Caco-2 (cell line): ENCODE data around the gene FUT2. TPM values are rescaled to one million over a fixed set of nuclear protein-coding genes. Genes with fewer than 3 reads are reported as not detected.

Source experiments
- BruUV-seq: library from RNA; stranded (reverse); fragments of 400-500 nt; replicated peaks from 2 replicates; lab custom pipeline; 2021; lab: Mats Ljungman, UMichigan
- CTCF ChIA-PET: fragments of 300-600 bp; sonication (Branson Sonifier 250); formaldehyde crosslinking; loops from one replicate; lab custom pipeline; 2022; ENCODE audit warnings: antibody characterized with exemption; lab: Charles Lee
- POLR2A ChIA-PET: fragments of 300-600 bp; sonication (Branson Sonifier 250); formaldehyde crosslinking; loops from one replicate; lab custom pipeline; 2022; ENCODE audit warnings: antibody characterized with exemption; lab: Charles Lee
- DNase-seq, 2 experiments: peaks; one replicate each; pipeline versions ENCODE4 v3.0.0 to v3.0.0-alpha.2; 2020 to 2022
- H3K27me3 ChIP-seq: replicated peaks from 2 replicates; pipeline ENCODE4 v1.6.0; 2011; ENCODE audit warnings: low read length; ENCODE audit not compliant: control insufficient read depth, insufficient read depth
- H3K36me3 ChIP-seq: 2 replicates; pipeline ENCODE4 v1.5.1; 2011; ENCODE audit warnings: low read length; ENCODE audit not compliant: control insufficient read depth, insufficient read depth
- H3K4me1 ChIP-seq: fragments of 250-450 bp; sonication (Bioruptor Pico); 2 replicates; pipeline ENCODE4 v1.5.1; 2020; ENCODE audit warnings: mild to moderate bottlenecking
- H3K4me3 ChIP-seq: 2 replicates; pipeline ENCODE4 v1.5.1; 2011; ENCODE audit warnings: low read depth, mild to moderate bottlenecking, control low read depth, low read length
- H3K9me3 ChIP-seq: fragments of 250-450 bp; sonication (Bioruptor Pico); 2 replicates; pipeline ENCODE4 v1.5.1; 2020; ENCODE audit warnings: mild to moderate bottlenecking, moderate library complexity
- H3K27ac Mint-ChIP-seq: one replicate; pipeline ENCODE4 v1.8.0; 2022; ENCODE audit warnings: mixed read lengths; ENCODE audit not compliant: unreplicated experiment
- H3K27me3 Mint-ChIP-seq: one replicate; pipeline ENCODE4 v1.8.0; 2022; ENCODE audit warnings: mixed read lengths; ENCODE audit not compliant: insufficient read depth, unreplicated experiment
- H3K36me3 Mint-ChIP-seq: one replicate; pipeline ENCODE4 v1.8.0; 2022; ENCODE audit warnings: mild to moderate bottlenecking, mixed read lengths; ENCODE audit not compliant: insufficient read depth, unreplicated experiment
- H3K4me1 Mint-ChIP-seq: one replicate; pipeline ENCODE4 v1.8.0; 2022; ENCODE audit warnings: low read depth, mixed read lengths; ENCODE audit not compliant: unreplicated experiment
- H3K4me3 Mint-ChIP-seq: one replicate; pipeline ENCODE4 v1.8.0; 2022; ENCODE audit warnings: mild to moderate bottlenecking, moderate library complexity, mixed read lengths; ENCODE audit not compliant: unreplicated experiment
- H3K9me3 Mint-ChIP-seq: one replicate; pipeline ENCODE4 v1.8.0; 2022; ENCODE audit warnings: mixed read lengths; ENCODE audit not compliant: unreplicated experiment
- intact Hi-C: fragments of 100-400 bp; cut with micrococcal nuclease; formaldehyde crosslinking; loops from one replicate; pipeline ENCODE4 v1.10.0; 2022; ENCODE audit not compliant: unreplicated experiment
- total RNA-seq: library from RNA; stranded (reverse); gene quantifications from 2 replicates; pipeline ENCODE4 v1.2.3, GENCODE V29; 2022
- TF ChIP-seq, protein P1 (sequence below), 2 experiments: fragments of 200-600 bp in 1 of 2; IDR thresholded peaks; 1 replicate in 1 of 2; 2 replicates in 1 of 2; pipeline versions ENCODE4 v1.5.1 to v1.8.0; 2011 to 2022; ENCODE audit warnings: antibody characterized with exemption in 1 of 2, control low read depth in 1 of 2, inconsistent platforms in 1 of 2, low read depth in 1 of 2, low read length in 1 of 2, mild to moderate bottlenecking in 1 of 2, moderate library complexity in 1 of 2; ENCODE audit not compliant: insufficient read depth in 1 of 2, severe bottlenecking in 1 of 2, unreplicated experiment in 1 of 2

FUT2 gene
- total RNA-seq, 1 experiment from 2014 or later = 13.5 TPM

DNA sequence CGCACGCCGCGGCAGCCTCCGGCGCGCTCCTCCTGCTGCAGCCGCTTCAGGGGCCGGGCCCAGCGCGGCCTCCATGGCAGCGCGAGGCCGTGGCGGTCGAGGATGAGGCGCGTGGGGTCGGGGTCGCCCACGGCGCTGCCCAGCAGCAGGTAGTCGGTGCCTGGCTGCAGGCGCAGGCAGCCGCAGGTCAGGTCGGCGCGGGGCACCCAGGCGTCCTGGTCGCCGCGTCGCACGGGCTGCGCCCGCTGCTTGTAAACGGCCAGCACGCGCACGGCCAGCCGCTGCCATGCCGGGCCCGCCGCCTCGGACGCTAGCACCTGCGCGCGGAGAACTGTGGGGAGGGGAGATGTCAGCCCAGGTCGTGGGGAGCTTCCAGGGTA, 34.1 kb upstream of the FUT2 start:
- CTCF ChIA-PET = no interaction called here
- H3K4me3 ChIP-seq = no peak overlapping the region
- Mint-ChIP-seq H3K9me3 (no peaks in the 10 kb centered on the region), H3K27me3 (no peaks in the 10 kb centered on the region), H3K4me3 (no peak overlapping the region), H3K27ac (no peak overlapping the region), H3K36me3 (peaks cover 9% of the 10 kb centered on the region), H3K4me1 (peaks cover 7% of the 10 kb centered on the region)
- H3K4me1 ChIP-seq = peaks cover 21% of the 10 kb centered on the region; the same call in 1 of the 2 replicates
- TF ChIP-seq, protein P1, sequence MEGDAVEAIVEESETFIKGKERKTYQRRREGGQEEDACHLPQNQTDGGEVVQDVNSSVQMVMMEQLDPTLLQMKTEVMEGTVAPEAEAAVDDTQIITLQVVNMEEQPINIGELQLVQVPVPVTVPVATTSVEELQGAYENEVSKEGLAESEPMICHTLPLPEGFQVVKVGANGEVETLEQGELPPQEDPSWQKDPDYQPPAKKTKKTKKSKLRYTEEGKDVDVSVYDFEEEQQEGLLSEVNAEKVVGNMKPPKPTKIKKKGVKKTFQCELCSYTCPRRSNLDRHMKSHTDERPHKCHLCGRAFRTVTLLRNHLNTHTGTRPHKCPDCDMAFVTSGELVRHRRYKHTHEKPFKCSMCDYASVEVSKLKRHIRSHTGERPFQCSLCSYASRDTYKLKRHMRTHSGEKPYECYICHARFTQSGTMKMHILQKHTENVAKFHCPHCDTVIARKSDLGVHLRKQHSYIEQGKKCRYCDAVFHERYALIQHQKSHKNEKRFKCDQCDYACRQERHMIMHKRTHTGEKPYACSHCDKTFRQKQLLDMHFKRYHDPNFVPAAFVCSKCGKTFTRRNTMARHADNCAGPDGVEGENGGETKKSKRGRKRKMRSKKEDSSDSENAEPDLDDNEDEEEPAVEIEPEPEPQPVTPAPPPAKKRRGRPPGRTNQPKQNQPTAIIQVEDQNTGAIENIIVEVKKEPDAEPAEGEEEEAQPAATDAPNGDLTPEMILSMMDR (IDR thresholded peaks at IDR 0.05; ENCODE audit: insufficient read depth in 1 of 2, low read depth in 1 of 2, low read length in 1 of 2, severe bottlenecking in 1 of 2, unreplicated experiment in 1 of 2) = no peak
- intact Hi-C loops = no loop called here
- POLR2A ChIA-PET = interaction anchor here (0.5 kb wide), 1 partner anchor 29 kb away, joined by 4 read pairs; no protein-coding TSS in a partner anchor
- no peaks in the 10 kb centered on the region for H3K9me3 ChIP-seq
- H3K27me3 ChIP-seq = no peaks in the 10 kb centered on the region
- BruUV-seq = no TSS peak
- H3K36me3 ChIP-seq = no peaks in the 10 kb centered on the region
- DNase-seq = no peak

DNA sequence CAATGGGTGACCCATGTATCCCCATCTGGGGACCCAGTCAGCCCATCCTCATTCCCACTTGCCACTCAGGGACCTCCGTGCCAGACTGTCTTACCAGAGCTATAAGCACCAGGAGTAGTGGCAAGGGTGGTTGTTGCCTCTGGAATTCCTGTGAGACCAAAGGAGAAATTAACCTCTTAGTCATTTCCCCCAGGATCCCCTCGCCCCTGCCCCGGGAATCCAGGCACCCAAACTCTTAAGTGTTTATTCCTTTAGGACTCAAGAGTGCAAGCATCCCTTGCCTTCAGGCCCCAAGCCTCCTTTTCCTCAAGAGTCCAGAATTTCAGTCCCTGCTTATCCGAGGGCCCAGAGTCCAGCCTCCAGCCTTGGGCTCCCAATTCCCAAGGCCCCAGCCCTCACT, 32.1 kb upstream of the FUT2 start:
- H3K27me3 ChIP-seq = no peaks in the 10 kb centered on the region
- no TSS peak for BruUV-seq
- POLR2A ChIA-PET = no interaction called here
- Mint-ChIP-seq H3K27me3 (no peaks in the 10 kb centered on the region), H3K4me3 (no peak overlapping the region), H3K9me3 (no peaks in the 10 kb centered on the region), H3K4me1 (peaks cover 7% of the 10 kb centered on the region), H3K36me3 (peaks cover 9% of the 10 kb centered on the region), H3K27ac (no peak overlapping the region)
- H3K9me3 ChIP-seq = no peaks in the 10 kb centered on the region
- H3K36me3 ChIP-seq = no peaks in the 10 kb centered on the region
- TF ChIP-seq, protein P1 (IDR thresholded peaks at IDR 0.05; ENCODE audit: insufficient read depth in 1 of 2, low read depth in 1 of 2, low read length in 1 of 2, severe bottlenecking in 1 of 2, unreplicated experiment in 1 of 2) = no peak
- no peak for DNase-seq
- no peak overlapping the region for H3K4me3 ChIP-seq
- peaks cover 21% of the 10 kb centered on the region; the same call in 1 of the 2 replicates for H3K4me1 ChIP-seq
- intact Hi-C loops = no loop called here
- CTCF ChIA-PET = no interaction called here

DNA sequence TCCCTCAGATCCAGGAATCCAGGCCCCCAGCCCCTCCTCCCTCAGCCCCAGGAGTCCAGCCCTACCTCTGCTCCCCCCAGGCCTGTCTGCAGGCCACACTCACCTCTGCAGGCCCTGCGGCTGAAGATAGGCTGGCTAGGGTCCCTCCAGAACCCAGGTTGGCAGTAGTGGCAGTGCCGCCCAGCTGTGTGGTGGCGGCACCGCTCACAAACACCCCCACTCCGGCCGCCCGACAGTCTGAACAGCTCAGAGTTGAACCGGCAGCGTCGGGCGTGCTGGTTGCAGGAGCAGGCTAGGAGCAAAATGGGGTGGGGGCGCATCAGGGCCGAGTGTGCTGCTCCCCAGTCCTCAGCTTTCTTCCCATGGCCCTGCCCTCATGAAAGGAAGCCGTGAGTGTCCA, 31.3 kb upstream of the FUT2 start:
- H3K4me1 Mint-ChIP-seq = peaks cover 7% of the 10 kb centered on the region
- DNase-seq = no peak
- H3K9me3 Mint-ChIP-seq = peaks cover 3% of the 10 kb centered on the region
- Histone ChIP-seq H3K4me1 (peaks cover 21% of the 10 kb centered on the region; the same call in 1 of the 2 replicates), H3K4me3 (no peak overlapping the region), H3K36me3 (no peaks in the 10 kb centered on the region), H3K9me3 (no peaks in the 10 kb centered on the region), H3K27me3 (no peaks in the 10 kb centered on the region)
- no TSS peak for BruUV-seq
- intact Hi-C loops = no loop called here
- TF ChIP-seq, protein P1 (IDR thresholded peaks at IDR 0.05; ENCODE audit: insufficient read depth in 1 of 2, low read depth in 1 of 2, low read length in 1 of 2, severe bottlenecking in 1 of 2, unreplicated experiment in 1 of 2) = no peak
- H3K4me3 Mint-ChIP-seq = no peak overlapping the region
- no peaks in the 10 kb centered on the region for H3K27me3 Mint-ChIP-seq
- H3K36me3 Mint-ChIP-seq = peaks cover 9% of the 10 kb centered on the region
- ChIA-PET POLR2A (interaction anchor here (0.6 kb wide), 1 partner anchor 208 kb away, joined by 3 read pairs; the partner anchor contains the start of gene PPP1R15A), CTCF (no interaction called here)
- no peak overlapping the region for H3K27ac Mint-ChIP-seq
